Measurements from ENCODE around the gene ARL5A.

DNA sequence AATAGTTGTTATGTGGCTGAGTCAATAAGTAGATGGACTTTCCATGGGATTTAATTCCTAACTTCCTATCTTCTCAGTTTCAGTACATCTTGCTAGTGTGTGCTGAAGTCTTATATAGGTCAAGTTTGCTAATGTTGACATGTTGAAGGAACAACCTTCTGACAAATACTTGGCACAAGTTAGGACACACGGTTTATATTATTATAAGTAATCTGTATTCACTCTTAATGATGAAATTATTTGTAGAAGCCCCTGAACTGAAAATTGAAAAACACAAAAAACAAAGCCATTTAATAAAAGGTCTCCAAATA is 19.2 kb downstream of the ARL5A start:
- TF ChIP-seq, protein P1, sequence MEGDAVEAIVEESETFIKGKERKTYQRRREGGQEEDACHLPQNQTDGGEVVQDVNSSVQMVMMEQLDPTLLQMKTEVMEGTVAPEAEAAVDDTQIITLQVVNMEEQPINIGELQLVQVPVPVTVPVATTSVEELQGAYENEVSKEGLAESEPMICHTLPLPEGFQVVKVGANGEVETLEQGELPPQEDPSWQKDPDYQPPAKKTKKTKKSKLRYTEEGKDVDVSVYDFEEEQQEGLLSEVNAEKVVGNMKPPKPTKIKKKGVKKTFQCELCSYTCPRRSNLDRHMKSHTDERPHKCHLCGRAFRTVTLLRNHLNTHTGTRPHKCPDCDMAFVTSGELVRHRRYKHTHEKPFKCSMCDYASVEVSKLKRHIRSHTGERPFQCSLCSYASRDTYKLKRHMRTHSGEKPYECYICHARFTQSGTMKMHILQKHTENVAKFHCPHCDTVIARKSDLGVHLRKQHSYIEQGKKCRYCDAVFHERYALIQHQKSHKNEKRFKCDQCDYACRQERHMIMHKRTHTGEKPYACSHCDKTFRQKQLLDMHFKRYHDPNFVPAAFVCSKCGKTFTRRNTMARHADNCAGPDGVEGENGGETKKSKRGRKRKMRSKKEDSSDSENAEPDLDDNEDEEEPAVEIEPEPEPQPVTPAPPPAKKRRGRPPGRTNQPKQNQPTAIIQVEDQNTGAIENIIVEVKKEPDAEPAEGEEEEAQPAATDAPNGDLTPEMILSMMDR (IDR thresholded peaks at IDR 0.05): no peak
- TF ChIP-seq POLR2A (IDR thresholded peaks at IDR 0.05): no peak

Data from heart left ventricle (tissue), 13 donors.